HEK293T (cell line): ENCODE data around the gene CHL1.

Experiments
- CTCF ChIA-PET: fragments of 350-600 bp; formaldehyde crosslinking; extraction: SDS; loops from one replicate; lab custom pipeline; 2021; ENCODE audit warnings: antibody characterized with exemption, inconsistent platforms; lab: Yijun Ruan, JAX
- POLR2A ChIA-PET: fragments of 350-600 bp; formaldehyde crosslinking; extraction: SDS; loops from one replicate; lab custom pipeline; 2020; ENCODE audit warnings: antibody characterized with exemption, inconsistent platforms; lab: Yijun Ruan, JAX
- DNase-seq: peaks from one replicate; pipeline ENCODE4 v3.0.0; 2012; ENCODE audit warnings: mixed read lengths; ENCODE audit errors: extremely low spot score
- ARNT ChIP-seq: fragments of 450-650 bp; IDR thresholded peaks from 2 replicates; pipeline ENCODE4 v1.6.1; 2017; ENCODE audit warnings: mild to moderate bottlenecking
- BHLHE40 ChIP-seq: fragments of 450-650 bp; IDR thresholded peaks from 2 replicates; pipeline ENCODE4 v1.6.1; 2016; ENCODE audit warnings: mild to moderate bottlenecking, moderate library complexity, borderline replicate concordance
- CTBP1 ChIP-seq: fragments of 450-650 bp; IDR thresholded peaks from 2 replicates; pipeline ENCODE4 v1.6.1; 2016; ENCODE audit warnings: borderline replicate concordance
- ELF4 ChIP-seq: fragments of 450-650 bp; IDR thresholded peaks from 2 replicates; pipeline ENCODE4 v1.6.1; 2017; ENCODE audit warnings: antibody characterized with exemption
- FOXA1 ChIP-seq: fragments of 450-650 bp; IDR thresholded peaks from 2 replicates; pipeline ENCODE4 v1.6.1; 2016; ENCODE audit warnings: mild to moderate bottlenecking
- FOXK2 ChIP-seq: fragments of 450-650 bp; IDR thresholded peaks from 2 replicates; pipeline ENCODE4 v1.6.1; 2016; ENCODE audit warnings: mild to moderate bottlenecking
- FOXM1 ChIP-seq: fragments of 450-650 bp; IDR thresholded peaks from 2 replicates; pipeline ENCODE4 v1.6.1; 2017; ENCODE audit warnings: mild to moderate bottlenecking, borderline replicate concordance
- HDGF ChIP-seq: fragments of 450-650 bp; IDR thresholded peaks from 2 replicates; pipeline ENCODE4 v1.6.1; 2017; ENCODE audit warnings: antibody characterized with exemption, borderline replicate concordance
- L3MBTL2 ChIP-seq: fragments of 450-650 bp; conservative IDR thresholded peaks from 2 replicates; pipeline ENCODE4 v1.6.1; 2016; ENCODE audit warnings: mild to moderate bottlenecking
- LEF1 ChIP-seq: fragments of 450-650 bp; IDR thresholded peaks from 2 replicates; pipeline ENCODE4 v1.6.1; 2017; ENCODE audit warnings: mild to moderate bottlenecking, borderline replicate concordance
- NFRKB ChIP-seq: fragments of 450-650 bp; IDR thresholded peaks from 2 replicates; pipeline ENCODE4 v1.6.1; 2016; ENCODE audit warnings: mild to moderate bottlenecking, moderate library complexity
- PKNOX1 ChIP-seq: fragments of 450-650 bp; IDR thresholded peaks from 2 replicates; pipeline ENCODE4 v1.6.1; 2016
- SP1 ChIP-seq: fragments of 450-650 bp; IDR thresholded peaks from 2 replicates; pipeline ENCODE4 v1.6.1; 2017
- SUZ12 ChIP-seq: fragments of 450-650 bp; IDR thresholded peaks from 2 replicates; pipeline ENCODE4 v1.6.1; 2016; ENCODE audit warnings: mild to moderate bottlenecking
- TARDBP ChIP-seq: fragments of 450-650 bp; IDR thresholded peaks from 2 replicates; pipeline ENCODE4 v1.6.1; 2016
- ZNF384 ChIP-seq: fragments of 450-650 bp; IDR thresholded peaks from 2 replicates; pipeline ENCODE4 v1.6.1; 2016

The CHL1 gene

GRCh38 chr3:308597-309321 is 112.2 kb downstream of the CHL1 start:
- DNase-seq, result no peak
- no peak for TF ChIP-seq TARDBP
- ChIA-PET POLR2A (no interaction called here), CTCF (no interaction called here)

GRCh38 chr3:312160-312733 is 115.7 kb downstream of the CHL1 start:
- CTCF ChIA-PET, result no interaction called here
- DNase-seq, result no peak
- TF ChIP-seq FOXK2 (no peak), FOXM1 (no peak), BHLHE40 (no peak), ARNT (no peak), PKNOX1 (no peak), CTBP1 (no peak), TARDBP (no peak), NFRKB (no peak), HDGF (no peak), L3MBTL2 (no peak), SP1 (no peak), ELF4 (no peak)
- POLR2A ChIA-PET, result no interaction called here

GRCh38 chr3:312911-313310 is 116.3 kb downstream of the CHL1 start:
- DNase-seq, result no peak
- ChIA-PET CTCF (no interaction called here), POLR2A (no interaction called here)
- TF ChIP-seq CTBP1 (no peak), PKNOX1 (no peak), SUZ12 (no peak), FOXA1 (no peak), L3MBTL2 (no peak), ZNF384 (no peak), BHLHE40 (no peak), LEF1 (no peak), FOXK2 (no peak)

GRCh38 chr3:317012-317411 is 120.4 kb downstream of the CHL1 start:
- TF ChIP-seq CTBP1 (no peak), NFRKB (no peak), PKNOX1 (no peak), LEF1 (no peak), HDGF (no peak), ELF4 (no peak), SUZ12 (no peak), SP1 (no peak), BHLHE40 (no peak), FOXK2 (no peak), ARNT (no peak), TARDBP (no peak), ZNF384 (no peak), FOXM1 (no peak)
- no peak for DNase-seq
- ChIA-PET POLR2A (no interaction called here), CTCF (interaction anchor here (1.1 kb wide), 1 partner anchor 37 kb away, joined by 3 read pairs; no protein-coding TSS in a partner anchor)

GRCh38 chr3:318903-319302 is 122.3 kb downstream of the CHL1 start:
- ChIA-PET CTCF (no interaction called here), POLR2A (no interaction called here)
- no peak for DNase-seq
- TF ChIP-seq ARNT, result no peak
- no peak for TF ChIP-seq LEF1
- no peak for TF ChIP-seq ZNF384
- TF ChIP-seq ELF4, result no peak
- TF ChIP-seq PKNOX1, result no peak
- TF ChIP-seq L3MBTL2, result no peak
- no peak for TF ChIP-seq SP1
- TF ChIP-seq TARDBP, result no peak

GRCh38 chr3:324423-324822 is 127.9 kb downstream of the CHL1 start:
- CTCF ChIA-PET, result no interaction called here
- POLR2A ChIA-PET, result no interaction called here
- DNase-seq, result no peak
- TF ChIP-seq CTBP1 (no peak), ZNF384 (no peak), FOXM1 (no peak), HDGF (no peak), SP1 (no peak), BHLHE40 (no peak), FOXK2 (no peak), FOXA1 (no peak), PKNOX1 (no peak), TARDBP (no peak), L3MBTL2 (no peak), NFRKB (no peak), SUZ12 (no peak), ELF4 (no peak), ARNT (no peak)
